ENCODE results near the gene ARL8B.

DNA sequence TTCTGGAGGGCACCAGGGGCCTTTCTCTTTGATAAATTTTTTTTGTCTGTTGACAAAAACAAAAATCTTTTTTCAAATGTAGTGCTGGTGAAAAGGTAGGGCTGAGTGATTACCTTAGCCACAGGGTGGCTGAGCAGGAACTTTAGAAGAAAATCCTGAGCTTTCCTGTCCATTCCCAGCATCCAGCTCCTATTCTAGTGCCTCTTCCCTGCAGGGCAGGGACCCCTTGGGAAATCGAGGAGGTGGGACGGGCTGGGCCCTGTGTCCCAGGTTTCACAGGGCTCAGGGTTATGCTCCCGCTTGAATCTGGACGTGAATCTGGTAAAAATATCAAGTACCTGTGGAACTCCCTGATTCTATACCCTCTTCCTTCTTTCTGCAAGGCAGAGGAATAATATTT, 97.1 kb downstream of the ARL8B start:
- TF ChIP-seq SP1 (IDR thresholded peaks at IDR 0.05) (no peak), L3MBTL2 (conservative IDR thresholded peaks at IDR 0.05) (no peak), LEF1 (IDR thresholded peaks at IDR 0.05; ENCODE audit: borderline replicate concordance) (no peak), TARDBP (IDR thresholded peaks at IDR 0.05) (no peak), PKNOX1 (IDR thresholded peaks at IDR 0.05) (no peak), ZNF384 (IDR thresholded peaks at IDR 0.05) (no peak), ARNT (IDR thresholded peaks at IDR 0.05) (no peak), ELF4 (IDR thresholded peaks at IDR 0.05) (no peak), CTBP1 (IDR thresholded peaks at IDR 0.05; ENCODE audit: borderline replicate concordance) (no peak), SUZ12 (IDR thresholded peaks at IDR 0.05) (no peak), FOXM1 (IDR thresholded peaks at IDR 0.05; ENCODE audit: borderline replicate concordance) (no peak)
